Stimulated activated CD8-positive, alpha-beta memory T cell treated with anti-CD3 and anti-CD28 coated beads, Interleukin-12 subunit alpha, Interleukin-12 subunit beta, amount 100 ng/mL, for 4 hours (primary cell): ENCODE measurements around the gene FBXO24.
"Not testable (repeated sequence)": the region's sequence is repeated elsewhere in the genome, so short reads cannot be mapped to it uniquely, and the experiment has no call there.

Experiments
- DNase-seq: peaks from one replicate; pipeline ENCODE4 v3.0.0-alpha.2; 2020; ENCODE audit warnings: low read depth

The FBXO24 gene

GRCh38 chr7:100559127-100559526 lies 27.0 kb upstream of the FBXO24 start:
- no peak for DNase-seq

GRCh38 chr7:100561491-100562194 lies 24.5 kb upstream of the FBXO24 start:
- DNase-seq, result no peak

GRCh38 chr7:100562195-100563099 lies 23.7 kb upstream of the FBXO24 start:
- DNase-seq, result no peak

- no peak for DNase-seq
Measured at GRCh38 chr7:100563100-100563564, 23.0 kb upstream of the FBXO24 start.

GRCh38 chr7:100563809-100564400 lies 22.2 kb upstream of the FBXO24 start:
- DNase-seq, result peak; percentile 65

GRCh38 chr7:100564405-100564804 lies 21.7 kb upstream of the FBXO24 start:
- not testable (repeated sequence) for DNase-seq

- DNase-seq, result no peak
Measured at GRCh38 chr7:100565133-100565571, 21.0 kb upstream of the FBXO24 start.

GRCh38 chr7:100566018-100566531 lies 20.1 kb upstream of the FBXO24 start:
- no peak for DNase-seq

- no peak for DNase-seq
Measured at GRCh38 chr7:100567031-100567730, 18.9 kb upstream of the FBXO24 start.

- DNase-seq, result no peak
Measured at GRCh38 chr7:100567751-100568175, 18.4 kb upstream of the FBXO24 start.

GRCh38 chr7:100568176-100568895 lies 17.8 kb upstream of the FBXO24 start:
- DNase-seq, result no peak

GRCh38 chr7:100568896-100569844 lies 17.0 kb upstream of the FBXO24 start:
- no peak for DNase-seq

GRCh38 chr7:100570954-100571828 lies 14.9 kb upstream of the FBXO24 start:
- no peak for DNase-seq

GRCh38 chr7:100571829-100572116 lies 14.4 kb upstream of the FBXO24 start:
- DNase-seq, result no peak

GRCh38 chr7:100572281-100572948 lies 13.7 kb upstream of the FBXO24 start:
- no peak for DNase-seq

GRCh38 chr7:100572949-100573675 lies 13.0 kb upstream of the FBXO24 start:
- DNase-seq, result no peak

- DNase-seq, result no peak
Measured at GRCh38 chr7:100573691-100574361, 12.3 kb upstream of the FBXO24 start, which contains the start of gene SAP25. Gene SAP25, minus strand, starts transcription at chr7:100573900. Its CDS starts 158 bp downstream, at chr7:100573742.
